Activated naive CD8-positive, alpha-beta T cell treated with anti-CD3 and anti-CD28 coated beads for 36 hours (primary cell): ENCODE measurements around the gene TMEM132A. TPM values are rescaled to one million over a fixed set of nuclear protein-coding genes. Genes with fewer than 3 reads are reported as not detected.

ENCODE experiments used
- DNase-seq: peaks from one replicate; pipeline ENCODE4 v3.0.0; 2021
- H3K27ac Mint-ChIP-seq: one replicate; pipeline ENCODE4 v1.8.0; 2022; ENCODE audit warnings: mild to moderate bottlenecking, moderate library complexity, mixed read lengths
- H3K27me3 Mint-ChIP-seq: one replicate; pipeline ENCODE4 v1.8.0; 2022; ENCODE audit warnings: mild to moderate bottlenecking, mixed read lengths
- H3K36me3 Mint-ChIP-seq: one replicate; pipeline ENCODE4 v1.8.0; 2021; ENCODE audit warnings: mild to moderate bottlenecking, mixed read lengths
- H3K4me1 Mint-ChIP-seq: one replicate; pipeline ENCODE4 v1.8.0; 2021; ENCODE audit warnings: mixed read lengths
- H3K4me3 Mint-ChIP-seq: one replicate; pipeline ENCODE4 v1.8.0; 2022; ENCODE audit warnings: mild to moderate bottlenecking, moderate library complexity, mixed read lengths
- H3K9me3 Mint-ChIP-seq: one replicate; pipeline ENCODE4 v1.8.0; 2022; ENCODE audit warnings: mixed read lengths
- total RNA-seq, 2 experiments: library from RNA; stranded (reverse); gene quantifications; one replicate each; pipeline ENCODE4 v1.2.3, GENCODE V29; 2021

Gene TMEM132A
- total RNA-seq, 2 experiments from 2014 or later, result 1.3 to 1.4 TPM

GRCh38 chr11:60924906-60925853 is 920 bp downstream of the TMEM132A start:
- no peak for DNase-seq
- H3K9me3 Mint-ChIP-seq, result no peaks in the 10 kb centered on the region
- peaks cover 18% of the 10 kb centered on the region for H3K27me3 Mint-ChIP-seq
- H3K27ac Mint-ChIP-seq, result no peak overlapping the region
- peak overlapping the region; percentile 33 for H3K4me3 Mint-ChIP-seq
- H3K36me3 Mint-ChIP-seq, result peaks cover 24% of the 10 kb centered on the region
- H3K4me1 Mint-ChIP-seq, result peaks cover 14% of the 10 kb centered on the region

- H3K9me3 Mint-ChIP-seq, result no peaks in the 10 kb centered on the region
- H3K27ac Mint-ChIP-seq, result no peak overlapping the region
- no peak overlapping the region for H3K4me3 Mint-ChIP-seq
- peaks cover 17% of the 10 kb centered on the region for H3K36me3 Mint-ChIP-seq
- no peak for DNase-seq
- peaks cover 20% of the 10 kb centered on the region for H3K27me3 Mint-ChIP-seq
- peaks cover 14% of the 10 kb centered on the region for H3K4me1 Mint-ChIP-seq
Observed at GRCh38 chr11:60925868-60926267, 1.6 kb downstream of the TMEM132A start.

- Mint-ChIP-seq H3K27ac (no peak overlapping the region), H3K4me3 (no peak overlapping the region), H3K4me1 (peaks cover 14% of the 10 kb centered on the region), H3K27me3 (peaks cover 22% of the 10 kb centered on the region), H3K9me3 (no peaks in the 10 kb centered on the region), H3K36me3 (peaks cover 12% of the 10 kb centered on the region)
- no peak for DNase-seq
Observed at GRCh38 chr11:60926500-60926899, 2.2 kb downstream of the TMEM132A start.

GRCh38 chr11:60927061-60927592 is 2.9 kb downstream of the TMEM132A start:
- H3K9me3 Mint-ChIP-seq, result no peaks in the 10 kb centered on the region
- peaks cover 22% of the 10 kb centered on the region for H3K27me3 Mint-ChIP-seq
- no peak overlapping the region for H3K27ac Mint-ChIP-seq
- DNase-seq, result no peak
- H3K36me3 Mint-ChIP-seq, result peaks cover 8% of the 10 kb centered on the region
- peaks cover 14% of the 10 kb centered on the region for H3K4me1 Mint-ChIP-seq
- H3K4me3 Mint-ChIP-seq, result no peak overlapping the region

GRCh38 chr11:60927600-60927999 is 3.3 kb downstream of the TMEM132A start:
- H3K4me3 Mint-ChIP-seq, result no peak overlapping the region
- peaks cover 14% of the 10 kb centered on the region for H3K4me1 Mint-ChIP-seq
- no peak overlapping the region for H3K27ac Mint-ChIP-seq
- no peak for DNase-seq
- peaks cover 3% of the 10 kb centered on the region for H3K36me3 Mint-ChIP-seq
- no peaks in the 10 kb centered on the region for H3K9me3 Mint-ChIP-seq
- H3K27me3 Mint-ChIP-seq, result peaks cover 22% of the 10 kb centered on the region

GRCh38 chr11:60928563-60929001 is 4.3 kb downstream of the TMEM132A start:
- Mint-ChIP-seq H3K36me3 (no peaks in the 10 kb centered on the region), H3K4me1 (peaks cover 14% of the 10 kb centered on the region), H3K4me3 (no peak overlapping the region), H3K9me3 (no peaks in the 10 kb centered on the region), H3K27ac (no peak overlapping the region), H3K27me3 (peaks cover 19% of the 10 kb centered on the region)
- DNase-seq, result no peak

- DNase-seq, result no peak
- Mint-ChIP-seq H3K9me3 (no peaks in the 10 kb centered on the region), H3K36me3 (no peaks in the 10 kb centered on the region), H3K27me3 (peaks cover 18% of the 10 kb centered on the region), H3K4me1 (peaks cover 11% of the 10 kb centered on the region), H3K27ac (no peak overlapping the region), H3K4me3 (no peak overlapping the region)
Observed at GRCh38 chr11:60929764-60930163, 5.5 kb downstream of the TMEM132A start.

GRCh38 chr11:60930394-60930793 is 6.1 kb downstream of the TMEM132A start:
- peaks cover 12% of the 10 kb centered on the region for H3K27me3 Mint-ChIP-seq
- H3K27ac Mint-ChIP-seq, result no peak overlapping the region
- DNase-seq, result no peak
- no peaks in the 10 kb centered on the region for H3K9me3 Mint-ChIP-seq
- no peak overlapping the region for H3K4me3 Mint-ChIP-seq
- H3K36me3 Mint-ChIP-seq, result no peaks in the 10 kb centered on the region
- H3K4me1 Mint-ChIP-seq, result peaks cover 7% of the 10 kb centered on the region

GRCh38 chr11:60931917-60932316 is 7.7 kb downstream of the TMEM132A start:
- no peak for DNase-seq
- H3K9me3 Mint-ChIP-seq, result no peaks in the 10 kb centered on the region
- no peak overlapping the region for H3K4me3 Mint-ChIP-seq
- H3K27ac Mint-ChIP-seq, result no peak overlapping the region
- peaks cover 5% of the 10 kb centered on the region for H3K27me3 Mint-ChIP-seq
- no peaks in the 10 kb centered on the region for H3K36me3 Mint-ChIP-seq
- H3K4me1 Mint-ChIP-seq, result no peaks in the 10 kb centered on the region

GRCh38 chr11:60932605-60933356 is 8.5 kb downstream of the TMEM132A start:
- no peak for DNase-seq
- Mint-ChIP-seq H3K27me3 (peaks cover 5% of the 10 kb centered on the region), H3K27ac (no peak overlapping the region), H3K36me3 (no peaks in the 10 kb centered on the region), H3K9me3 (no peaks in the 10 kb centered on the region), H3K4me1 (no peaks in the 10 kb centered on the region), H3K4me3 (no peak overlapping the region)

- no peak for DNase-seq
- peaks cover 5% of the 10 kb centered on the region for H3K27me3 Mint-ChIP-seq
- no peaks in the 10 kb centered on the region for H3K4me1 Mint-ChIP-seq
- no peaks in the 10 kb centered on the region for H3K9me3 Mint-ChIP-seq
- H3K27ac Mint-ChIP-seq, result no peak overlapping the region
- H3K36me3 Mint-ChIP-seq, result no peaks in the 10 kb centered on the region
- H3K4me3 Mint-ChIP-seq, result no peak overlapping the region
Observed at GRCh38 chr11:60933416-60934123, 9.3 kb downstream of the TMEM132A start.

- Mint-ChIP-seq H3K9me3 (no peaks in the 10 kb centered on the region), H3K27ac (no peak overlapping the region), H3K4me3 (no peak overlapping the region), H3K27me3 (peaks cover 5% of the 10 kb centered on the region), H3K36me3 (no peaks in the 10 kb centered on the region), H3K4me1 (no peaks in the 10 kb centered on the region)
- DNase-seq, result no peak
Observed at GRCh38 chr11:60934124-60934789, 10.0 kb downstream of the TMEM132A start.

- no peak overlapping the region for H3K4me3 Mint-ChIP-seq
- H3K27ac Mint-ChIP-seq, result no peak overlapping the region
- no peak for DNase-seq
Observed at GRCh38 chr11:60934790-60935605, 10.7 kb downstream of the TMEM132A start.

More at GRCh38 chr11:60934790-60935605, 10.7 kb downstream of the TMEM132A start:
- Mint-ChIP-seq H3K36me3 (no peaks in the 10 kb centered on the region), H3K9me3 (no peaks in the 10 kb centered on the region), H3K27me3 (peaks cover 5% of the 10 kb centered on the region), H3K4me1 (peaks cover 3% of the 10 kb centered on the region)
